K562 (cell line): ENCODE results near the gene NOTO. TPM values are rescaled to one million over a fixed set of nuclear protein-coding genes. Genes with fewer than 3 reads are reported as not detected.

Source experiments
- CBFA2T2 ChIP-seq: fragments of 450-650 bp; conservative IDR thresholded peaks from 2 replicates; pipeline ENCODE4 v1.6.1; 2017; ENCODE audit warnings: mild to moderate bottlenecking
- HEY1 ChIP-seq: fragments of 250-450 bp; sonication (Bioruptor Pico); IDR thresholded peaks from 2 replicates; pipeline ENCODE4 v1.5.0; 2020; ENCODE audit warnings: mild to moderate bottlenecking, moderate library complexity, borderline replicate concordance
- KAT8 ChIP-seq: fragments of 450-650 bp; IDR thresholded peaks from 2 replicates; pipeline ENCODE4 v1.6.1; 2016; ENCODE audit warnings: low read depth, mild to moderate bottlenecking
- KDM2B ChIP-seq: fragments of 250-450 bp; sonication (Bioruptor Pico); IDR thresholded peaks from 2 replicates; pipeline ENCODE4 v1.8.0; 2021; ENCODE audit warnings: mild to moderate bottlenecking, moderate library complexity
- SMARCB1 ChIP-seq: IDR thresholded peaks from 2 replicates; pipeline ENCODE4 v1.6.1; 2011; ENCODE audit warnings: improper control_type of control experiment, low read depth; ENCODE audit not compliant: insufficient read length
- ZNF584 ChIP-seq: fragments of 200-800 bp; sonication (Bioruptor generic); IDR thresholded peaks from 2 replicates; pipeline ENCODE4 v1.6.1; 2016; ENCODE audit warnings: low read depth, mild to moderate bottlenecking, missing genetic modification characterization, missing compliant biosample characterization
- ZNF589 ChIP-seq: fragments of 200-800 bp; sonication (Bioruptor generic); IDR thresholded peaks from 2 replicates; pipeline ENCODE4 v1.6.1; 2016; ENCODE audit warnings: low read depth, missing genetic modification characterization, missing compliant biosample characterization
- ZNF699 ChIP-seq: fragments of 250-450 bp; sonication (Bioruptor Pico); IDR thresholded peaks from 2 replicates; pipeline ENCODE4 v1.8.0; 2021; ENCODE audit warnings: mild to moderate bottlenecking, moderate library complexity; ENCODE audit not compliant: insufficient replicate concordance
- ZNF76 ChIP-seq: fragments of 250-450 bp; sonication (Bioruptor Pico); IDR thresholded peaks from 2 replicates; pipeline ENCODE4 v1.4.0; 2020; ENCODE audit warnings: mild to moderate bottlenecking, moderate library complexity, borderline replicate concordance
- polyA plus RNA-seq, 8 experiments: library from polyadenylated mRNA; depleted of rRNA in 4 of 8; stranded (reverse) in 5 of 8; unstranded in 3 of 8; fragments of >200 nt; fragmentation: Nextera tagmentation in 2 of 8; fragmentation: Illumina TruSeq in 1 of 8; extraction: Ambion mirVana in 2 of 8; extraction: Trizol in 1 of 8; gene quantifications; 2 replicates each; pipeline versions ENCODE4 v1.2.1 to v1.2.3, GENCODE V29; 2011 to 2014; ENCODE audit warnings: inconsistent platforms in 1 of 8, missing spikeins in 1 of 8
- total RNA-seq, 7 experiments: library from RNA; depleted of rRNA in 6 of 7; stranded (reverse); fragments of >200 nt in 6 of 7; fragmentation: Illumina TruSeq in 2 of 7; extraction: Trizol in 2 of 7; gene quantifications; 2 replicates each; pipeline versions ENCODE4 v1.2.1 to v1.2.3, GENCODE V29; 2011 to 2021; ENCODE audit warnings: low replicate concordance in 1 of 7
- TF ChIP-seq, protein P1 (sequence below), 2 experiments: fragments of 450-650 bp in 1 of 2; sonication (generic) in 1 of 2; formaldehyde crosslinking in 1 of 2; IDR thresholded peaks; 2 replicates each; pipeline versions ENCODE4 v1.7.1 to v1.9.0; 2016 to 2022; ENCODE audit warnings: inconsistent platforms in 1 of 2, mild to moderate bottlenecking in 1 of 2, missing genetic modification reagents in 1 of 2

NOTO gene
- total and polyA plus RNA-seq, 9 of the 15 experiments (the other 6 are each of a cell fraction or from before 2014, with no cell fraction given), result not detected

DNA sequence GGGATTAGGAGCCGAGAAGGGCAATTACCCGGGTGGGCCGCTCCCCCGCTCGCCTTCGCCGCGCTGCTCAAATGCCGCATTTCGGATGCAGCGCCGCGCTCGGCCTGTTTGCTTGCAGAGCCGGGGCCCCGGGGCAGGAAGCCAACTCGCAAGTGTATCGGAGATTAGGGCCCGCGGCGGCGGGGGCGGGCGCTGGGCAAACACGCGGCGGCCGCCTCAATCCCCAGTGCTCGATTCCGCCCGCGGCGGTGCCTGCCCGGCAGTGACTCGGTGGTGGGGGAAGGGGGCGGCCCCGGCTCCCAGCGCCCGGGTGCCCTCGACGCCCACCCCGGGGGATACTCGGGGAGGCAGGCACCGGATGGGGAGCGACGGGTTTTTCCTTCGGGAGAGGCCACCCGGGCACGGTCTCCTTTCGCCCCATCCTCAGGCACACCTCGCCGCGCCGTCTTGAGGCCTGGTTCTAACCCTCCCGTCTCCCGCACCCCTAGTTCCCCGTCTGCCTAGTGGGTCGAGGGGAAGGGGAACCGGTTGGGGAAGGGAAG lies 26.6 kb upstream of the NOTO start (continued):
- TF ChIP-seq, protein P1, sequence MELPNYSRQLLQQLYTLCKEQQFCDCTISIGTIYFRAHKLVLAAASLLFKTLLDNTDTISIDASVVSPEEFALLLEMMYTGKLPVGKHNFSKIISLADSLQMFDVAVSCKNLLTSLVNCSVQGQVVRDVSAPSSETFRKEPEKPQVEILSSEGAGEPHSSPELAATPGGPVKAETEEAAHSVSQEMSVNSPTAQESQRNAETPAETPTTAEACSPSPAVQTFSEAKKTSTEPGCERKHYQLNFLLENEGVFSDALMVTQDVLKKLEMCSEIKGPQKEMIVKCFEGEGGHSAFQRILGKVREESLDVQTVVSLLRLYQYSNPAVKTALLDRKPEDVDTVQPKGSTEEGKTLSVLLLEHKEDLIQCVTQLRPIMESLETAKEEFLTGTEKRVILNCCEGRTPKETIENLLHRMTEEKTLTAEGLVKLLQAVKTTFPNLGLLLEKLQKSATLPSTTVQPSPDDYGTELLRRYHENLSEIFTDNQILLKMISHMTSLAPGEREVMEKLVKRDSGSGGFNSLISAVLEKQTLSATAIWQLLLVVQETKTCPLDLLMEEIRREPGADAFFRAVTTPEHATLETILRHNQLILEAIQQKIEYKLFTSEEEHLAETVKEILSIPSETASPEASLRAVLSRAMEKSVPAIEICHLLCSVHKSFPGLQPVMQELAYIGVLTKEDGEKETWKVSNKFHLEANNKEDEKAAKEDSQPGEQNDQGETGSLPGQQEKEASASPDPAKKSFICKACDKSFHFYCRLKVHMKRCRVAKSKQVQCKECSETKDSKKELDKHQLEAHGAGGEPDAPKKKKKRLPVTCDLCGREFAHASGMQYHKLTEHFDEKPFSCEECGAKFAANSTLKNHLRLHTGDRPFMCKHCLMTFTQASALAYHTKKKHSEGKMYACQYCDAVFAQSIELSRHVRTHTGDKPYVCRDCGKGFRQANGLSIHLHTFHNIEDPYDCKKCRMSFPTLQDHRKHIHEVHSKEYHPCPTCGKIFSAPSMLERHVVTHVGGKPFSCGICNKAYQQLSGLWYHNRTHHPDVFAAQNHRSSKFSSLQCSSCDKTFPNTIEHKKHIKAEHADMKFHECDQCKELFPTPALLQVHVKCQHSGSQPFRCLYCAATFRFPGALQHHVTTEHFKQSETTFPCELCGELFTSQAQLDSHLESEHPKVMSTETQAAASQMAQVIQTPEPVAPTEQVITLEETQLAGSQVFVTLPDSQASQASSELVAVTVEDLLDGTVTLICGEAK (IDR thresholded peaks at IDR 0.05), result peak; percentile 60
- TF ChIP-seq, protein P1 (CRISPR knock-in tag; IDR thresholded peaks at IDR 0.05), result no peak
- TF ChIP-seq ZNF584 (no peak), CBFA2T2 (peak; percentile 20; the same call in 1 of the 2 replicates), KDM2B (CRISPR knock-in tag) (no peak), SMARCB1 (no peak), ZNF699 (CRISPR knock-in tag) (no peak), ZNF76 (CRISPR knock-in tag) (no peak), HEY1 (no peak), KAT8 (no peak), ZNF589 (CRISPR knock-in tag) (no peak)
